ENCODE measurements around the gene HOTAIR.

The HOTAIR gene

GRCh38 chr12:53966385-53967133 lies 8.2 kb downstream of the HOTAIR start:
- no peak overlapping the region for H3K4me3 ChIP-seq (ENCODE audit: low read depth, low read length)
- no peak for TF ChIP-seq CTCF (IDR thresholded peaks at IDR 0.05; ENCODE audit: insufficient read depth, low read depth, low read length, missing control alignments)
- no peak for DNase-seq (ENCODE audit: low read depth)

GRCh38 chr12:53966085-53966384 lies 8.7 kb downstream of the HOTAIR start:
- DNase-seq (ENCODE audit: low read depth) = no peak
- H3K4me3 ChIP-seq (ENCODE audit: low read depth, low read length) = no peak overlapping the region
- no peak for TF ChIP-seq CTCF (IDR thresholded peaks at IDR 0.05; ENCODE audit: insufficient read depth, low read depth, low read length, missing control alignments)

- H3K4me3 ChIP-seq (ENCODE audit: low read depth, low read length) = no peak overlapping the region
- no peak for TF ChIP-seq CTCF (IDR thresholded peaks at IDR 0.05; ENCODE audit: insufficient read depth, low read depth, low read length, missing control alignments)
- no peak for DNase-seq (ENCODE audit: low read depth)
These were observed 9.3 kb downstream of the HOTAIR start for GRCh38 chr12:53965281-53966084.

DNA sequence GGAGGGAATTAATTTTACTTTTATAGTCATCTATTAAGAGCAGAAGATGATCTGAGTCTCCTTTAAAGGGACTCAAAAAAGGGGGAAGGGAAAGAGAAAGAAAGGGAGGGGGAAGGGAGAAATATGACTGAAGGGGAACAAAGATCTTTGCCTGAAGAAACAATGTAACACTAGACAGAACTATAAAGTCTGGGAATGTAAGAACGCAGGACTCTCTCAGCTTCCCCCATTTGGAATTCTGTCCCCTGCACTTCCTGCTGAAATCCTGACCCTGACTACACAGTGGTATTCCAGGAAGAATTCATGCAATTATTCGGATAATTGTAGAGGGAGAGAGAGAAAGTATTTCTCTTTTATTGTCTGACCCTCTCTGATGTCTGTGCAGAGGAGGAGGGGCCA lies 10.4 kb downstream of the HOTAIR start:
- no peak for DNase-seq (ENCODE audit: low read depth)
- TF ChIP-seq CTCF (IDR thresholded peaks at IDR 0.05; ENCODE audit: insufficient read depth, low read depth, low read length, missing control alignments) = no peak
- no peak overlapping the region for H3K4me3 ChIP-seq (ENCODE audit: low read depth, low read length)

GRCh38 chr12:53963434-53964314 lies 11.1 kb downstream of the HOTAIR start:
- TF ChIP-seq CTCF (IDR thresholded peaks at IDR 0.05; ENCODE audit: insufficient read depth, low read depth, low read length, missing control alignments) = no peak
- no peak for DNase-seq (ENCODE audit: low read depth)
- no peak overlapping the region for H3K4me3 ChIP-seq (ENCODE audit: low read depth, low read length)

- H3K4me3 ChIP-seq (ENCODE audit: low read depth, low read length) = no peak overlapping the region
- TF ChIP-seq CTCF (IDR thresholded peaks at IDR 0.05; ENCODE audit: insufficient read depth, low read depth, low read length, missing control alignments) = no peak
- no peak for DNase-seq (ENCODE audit: low read depth)
These were observed 11.7 kb downstream of the HOTAIR start for GRCh38 chr12:53963005-53963404.

Measured in GM12865 (cell line).